ENCODE results near the gene NXT1.

NXT1 gene

GRCh38 chr20:23391707-23392310, 41.2 kb downstream of the NXT1 start:
- DNase-seq (ENCODE audit: low spot score) = no peak

- no peak for DNase-seq (ENCODE audit: low spot score)
Observed at GRCh38 chr20:23393996-23394775, 43.6 kb downstream of the NXT1 start.

DNA sequence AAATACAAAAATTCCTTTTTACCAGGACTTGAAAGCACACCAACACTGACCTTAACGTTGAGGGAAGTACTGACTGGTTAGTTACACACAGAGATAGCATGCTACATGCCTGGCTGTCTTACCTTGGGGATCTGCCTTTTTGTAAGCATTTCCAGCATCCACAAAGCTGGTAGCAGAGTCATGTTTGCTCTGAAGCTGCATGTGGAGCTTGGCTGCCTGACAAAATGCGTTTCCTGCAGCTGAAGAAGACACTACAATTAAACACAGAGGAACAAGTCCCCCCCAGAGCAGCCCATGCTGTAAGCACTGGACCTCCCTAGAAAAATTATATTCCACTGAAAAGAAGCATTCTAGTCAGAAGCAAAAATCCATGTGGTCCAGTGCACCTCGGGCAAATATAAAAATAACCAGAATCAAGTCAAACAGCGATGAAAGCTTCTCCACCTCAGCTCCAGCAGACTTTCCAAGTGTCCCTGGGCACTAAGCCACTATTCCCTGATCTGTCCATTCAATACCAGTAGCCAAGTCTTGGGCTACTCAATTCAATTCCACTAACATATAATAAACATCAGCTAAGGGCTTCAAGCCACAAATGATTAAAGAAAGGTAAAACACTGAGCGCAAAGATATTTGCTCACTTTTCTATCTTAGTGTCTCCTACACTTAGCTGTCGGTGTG, 46.5 kb downstream of the NXT1 start:
- no peak for DNase-seq (ENCODE audit: low spot score)

- DNase-seq (ENCODE audit: low spot score) = no peak
Observed at GRCh38 chr20:23397961-23398360, 47.4 kb downstream of the NXT1 start.

- no peak for DNase-seq (ENCODE audit: low spot score)
Observed at GRCh38 chr20:23399568-23400241, 49.1 kb downstream of the NXT1 start.

DNA sequence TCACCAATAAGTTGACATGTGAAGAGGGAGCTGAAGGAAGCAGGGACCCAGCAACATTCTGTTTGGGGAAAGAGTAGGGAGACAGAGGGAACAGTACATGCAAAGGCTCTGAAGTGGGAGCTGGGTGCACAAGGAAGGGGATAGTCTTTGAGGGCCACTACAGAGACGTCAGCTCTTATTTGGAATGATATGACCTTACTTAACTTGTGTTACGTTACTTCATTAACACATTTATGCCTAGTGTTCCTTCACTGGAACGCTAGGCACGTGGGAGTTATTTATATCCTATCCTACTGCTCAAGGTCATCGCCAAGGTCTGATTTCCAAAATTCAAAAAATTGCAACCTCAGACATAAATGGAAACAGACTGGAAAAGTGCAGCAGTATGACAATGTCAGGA, 50.5 kb downstream of the NXT1 start:
- DNase-seq (ENCODE audit: low spot score) = no peak

GRCh38 chr20:23403751-23404150, 53.2 kb downstream of the NXT1 start:
- DNase-seq (ENCODE audit: low spot score) = no peak

DNA sequence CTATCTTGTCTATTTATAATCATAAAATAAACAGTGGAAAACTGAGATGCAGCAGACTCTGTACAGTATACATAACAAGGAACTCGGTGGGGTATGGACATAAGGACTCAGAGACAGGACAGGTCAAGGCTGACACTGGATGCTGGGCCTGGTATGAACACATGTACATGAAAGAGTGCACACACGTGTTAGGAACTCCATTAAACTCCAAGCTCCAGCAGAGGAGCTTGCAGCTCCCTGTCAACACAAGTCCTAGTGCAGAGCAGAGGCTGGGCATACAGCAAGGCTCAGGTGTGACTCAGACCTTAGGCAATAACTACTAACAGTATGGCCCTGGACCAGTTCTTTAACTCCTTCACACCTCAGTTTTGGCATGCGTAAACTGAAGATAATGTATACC, 53.6 kb downstream of the NXT1 start:
- DNase-seq (ENCODE audit: low spot score) = no peak
